ENCODE data around the gene PFKM. TPM values are rescaled to one million over a fixed set of nuclear protein-coding genes. Genes with fewer than 3 reads are reported as not detected.

The PFKM gene
- total and polyA plus RNA-seq, 4 donors, result 4.5 to 23.9 (median 5.8) TPM

- Histone ChIP-seq H3K4me1 (ENCODE audit: control insufficient read depth in 4 of 4, insufficient read depth in 4 of 4, low read length in 3 of 4) (no peaks in the 10 kb centered on the region), H3K36me3 (ENCODE audit: control insufficient read depth in 4 of 4, insufficient read depth in 3 of 4, low read depth in 1 of 4, low read length in 3 of 4) (peaks cover 0 to 22% (median 9%) of the 10 kb centered on the region in 4 donors), H3K4me3 (ENCODE audit: low read depth in 1 of 3, low read length in 3 of 3) (no peak overlapping the region), H3K27me3 (ENCODE audit: control insufficient read depth in 4 of 4, insufficient read depth in 4 of 4, low read length in 3 of 4) (no peaks in the 10 kb centered on the region), H3K27ac (ENCODE audit: low read depth in 1 of 2, low read length in 2 of 2) (no peak overlapping the region), H3K9me3 (ENCODE audit: control insufficient read depth in 4 of 4, low read length in 3 of 4) (no peaks in the 10 kb centered on the region), H3K9ac (ENCODE audit: low read depth in 1 of 2, low read length in 2 of 2) (no peak overlapping the region)
- no peak for DNase-seq (ENCODE audit: low spot score)
- 98% methylated on average over 2 of the region's 2 CpGs for WGBS
- TF ChIP-seq, protein P1, sequence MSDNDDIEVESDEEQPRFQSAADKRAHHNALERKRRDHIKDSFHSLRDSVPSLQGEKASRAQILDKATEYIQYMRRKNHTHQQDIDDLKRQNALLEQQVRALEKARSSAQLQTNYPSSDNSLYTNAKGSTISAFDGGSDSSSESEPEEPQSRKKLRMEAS (IDR thresholded peaks at IDR 0.05), result no peak
- no peak for TF ChIP-seq REST (IDR thresholded peaks at IDR 0.05)
- no peak for TF ChIP-seq CTCF (IDR thresholded peaks at IDR 0.05; ENCODE audit: low read depth, low read length, missing input control)
- TF ChIP-seq RXRA (IDR thresholded peaks at IDR 0.05), result no peak
- TF ChIP-seq FOXA2 (IDR thresholded peaks at IDR 0.05), result no peak
- no peak for TF ChIP-seq JUND (IDR thresholded peaks at IDR 0.05)
These were observed 12.4 kb downstream of the PFKM start for GRCh38 chr12:48131517-48131916.

DNA sequence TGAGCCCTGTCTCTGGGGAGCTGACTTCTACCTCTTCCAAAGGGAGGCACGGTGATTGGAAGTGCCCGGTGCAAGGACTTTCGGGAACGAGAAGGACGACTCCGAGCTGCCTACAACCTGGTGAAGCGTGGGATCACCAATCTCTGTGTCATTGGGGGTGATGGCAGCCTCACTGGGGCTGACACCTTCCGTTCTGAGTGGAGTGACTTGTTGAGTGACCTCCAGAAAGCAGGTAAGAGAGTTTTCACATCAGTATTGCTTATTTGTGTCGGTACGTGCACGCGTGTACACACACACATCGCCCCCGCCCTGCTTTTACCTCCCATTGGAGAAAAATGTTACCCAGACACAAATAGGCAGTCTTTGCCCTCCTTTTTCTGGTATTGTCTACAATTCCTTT lies 13.7 kb downstream of the PFKM start:
- TF ChIP-seq REST (IDR thresholded peaks at IDR 0.05) (no peak), FOXA1 (IDR thresholded peaks at IDR 0.05) (no peak), ATF3 (IDR thresholded peaks at IDR 0.05) (no peak), ZBTB33 (IDR thresholded peaks at IDR 0.05) (no peak), JUND (IDR thresholded peaks at IDR 0.05) (no peak), HNF4A (conservative IDR thresholded peaks at IDR 0.05) (no peak), NR2F2 (IDR thresholded peaks at IDR 0.05) (no peak), SP1 (IDR thresholded peaks at IDR 0.05) (no peak), GABPA (IDR thresholded peaks at IDR 0.05 in 1 of 2, conservative IDR thresholded peaks at IDR 0.05 in 1 of 2) (no peak), FOXA2 (IDR thresholded peaks at IDR 0.05) (no peak), RXRA (IDR thresholded peaks at IDR 0.05) (no peak), YY1 (IDR thresholded peaks at IDR 0.05) (no peak), TAF1 (conservative IDR thresholded peaks at IDR 0.05) (no peak), HNF4G (IDR thresholded peaks at IDR 0.05) (no peak), EGR1 (IDR thresholded peaks at IDR 0.05; ENCODE audit: low read depth in 2 of 2) (no peak), RAD21 (IDR thresholded peaks at IDR 0.05) (no peak), CTCF (IDR thresholded peaks at IDR 0.05; ENCODE audit: low read depth, low read length, missing input control) (no peak)
- TF ChIP-seq, protein P1 (IDR thresholded peaks at IDR 0.05), result no peak
- Histone ChIP-seq H3K9ac (ENCODE audit: low read depth in 1 of 2, low read length in 2 of 2) (no peak overlapping the region), H3K9me3 (ENCODE audit: control insufficient read depth in 4 of 4, low read length in 3 of 4) (no peaks in the 10 kb centered on the region), H3K4me3 (ENCODE audit: low read depth in 1 of 3, low read length in 3 of 3) (no peak overlapping the region), H3K27ac (ENCODE audit: low read depth in 1 of 2, low read length in 2 of 2) (no peak overlapping the region), H3K4me1 (ENCODE audit: control insufficient read depth in 4 of 4, insufficient read depth in 4 of 4, low read length in 3 of 4) (no peaks in the 10 kb centered on the region), H3K36me3 (ENCODE audit: control insufficient read depth in 4 of 4, insufficient read depth in 3 of 4, low read depth in 1 of 4, low read length in 3 of 4) (peaks cover 0 to 22% (median 9%) of the 10 kb centered on the region in 4 donors), H3K27me3 (ENCODE audit: control insufficient read depth in 4 of 4, insufficient read depth in 4 of 4, low read length in 3 of 4) (no peaks in the 10 kb centered on the region)
- 98% methylated on average over 14 of the region's 14 CpGs for WGBS
- DNase-seq (ENCODE audit: low spot score), result no peak
